NCI-H748 (cell line): Measurements from ENCODE around the gene FGD3.

Source experiments
- DNase-seq: peaks from one replicate; lab custom pipeline; 2025; ENCODE audit not compliant: unreplicated experiment; lab: John Stamatoyannopoulos, UW

Gene FGD3

DNA sequence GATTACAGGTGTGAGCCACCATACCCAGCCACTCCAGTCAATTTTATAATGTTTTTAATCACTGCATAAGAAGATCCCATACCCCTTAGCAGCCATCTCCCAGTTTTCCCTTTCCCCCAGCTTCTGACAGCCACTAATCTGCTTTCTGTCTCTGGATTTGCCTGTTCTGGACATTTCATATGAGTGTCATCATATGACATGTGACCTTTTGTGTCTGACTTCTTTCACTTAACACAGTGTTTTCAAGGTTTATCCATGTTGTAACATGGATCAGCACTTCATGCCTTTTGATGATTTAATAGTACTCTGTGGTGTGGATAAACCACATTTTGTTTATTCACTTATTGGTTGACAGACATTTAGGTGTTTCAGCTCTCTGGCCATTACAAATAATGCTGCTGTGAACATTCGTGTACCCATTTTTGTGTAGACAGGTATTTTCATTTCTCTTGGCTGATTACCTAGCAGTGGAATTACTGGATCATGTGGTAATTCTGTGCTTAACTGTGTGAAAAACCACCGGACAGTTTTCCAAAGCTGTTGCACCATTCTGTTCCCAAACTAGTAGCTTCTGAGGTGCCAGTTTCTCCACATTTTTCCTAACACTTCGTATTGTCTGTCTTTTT lies 119.8 kb downstream of the FGD3 start:
- DNase-seq: no peak

GRCh38 chr9:93068956-93069355 lies 121.6 kb downstream of the FGD3 start:
- no peak for DNase-seq

- peak; percentile 23 for DNase-seq
These were observed 124.1 kb downstream of the FGD3 start for GRCh38 chr9:93071464-93071863.

GRCh38 chr9:93072383-93072795 lies 125.1 kb downstream of the FGD3 start:
- DNase-seq: peak; percentile 17

- DNase-seq: no peak
These were observed 128.9 kb downstream of the FGD3 start for GRCh38 chr9:93076101-93076791.

- DNase-seq: no peak
These were observed 129.4 kb downstream of the FGD3 start for GRCh38 chr9:93076792-93077128.

GRCh38 chr9:93077367-93077766 lies 130.0 kb downstream of the FGD3 start:
- DNase-seq: no peak

GRCh38 chr9:93077811-93078210 lies 130.5 kb downstream of the FGD3 start:
- DNase-seq: no peak

DNA sequence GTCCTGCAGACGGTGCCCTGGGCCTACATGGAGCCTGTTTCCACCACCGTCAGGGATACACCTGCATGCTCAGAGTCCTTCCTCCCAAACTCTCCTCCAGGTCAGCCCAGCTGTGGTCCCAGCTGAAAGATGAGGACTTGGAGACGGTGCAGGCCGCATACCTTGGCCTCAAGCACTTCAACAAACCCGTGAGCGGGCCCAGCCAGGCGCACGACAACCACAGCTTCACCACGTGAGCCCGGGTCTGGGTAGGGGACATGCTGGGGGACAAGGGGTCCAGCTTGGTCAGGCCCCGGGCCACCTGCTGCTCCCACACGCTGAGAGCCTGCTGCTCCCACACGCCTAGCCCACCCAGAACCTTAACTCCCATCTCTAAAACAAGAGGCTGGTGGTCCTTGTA lies 132.0 kb downstream of the FGD3 start:
- no peak for DNase-seq

DNA sequence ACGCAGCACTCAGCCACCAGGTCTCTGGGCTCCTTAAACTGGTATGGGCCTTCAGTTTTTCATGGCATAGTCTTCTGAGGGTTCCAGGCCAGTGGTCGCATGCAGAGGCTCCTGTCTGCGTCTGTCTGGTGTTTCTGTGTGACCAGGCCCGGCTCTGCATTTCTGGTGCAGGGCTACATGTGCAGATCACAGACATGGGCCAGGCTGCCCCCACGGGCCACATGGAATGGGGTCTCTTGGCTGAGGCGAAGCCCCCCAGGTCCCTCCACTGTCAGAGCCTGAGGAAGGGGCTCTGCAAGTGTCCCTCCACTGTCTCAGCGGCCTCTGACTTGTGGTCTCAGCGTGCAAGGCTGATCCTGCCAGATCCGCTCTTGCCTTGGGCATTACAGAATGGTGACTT lies 133.1 kb downstream of the FGD3 start:
- no peak for DNase-seq

DNA sequence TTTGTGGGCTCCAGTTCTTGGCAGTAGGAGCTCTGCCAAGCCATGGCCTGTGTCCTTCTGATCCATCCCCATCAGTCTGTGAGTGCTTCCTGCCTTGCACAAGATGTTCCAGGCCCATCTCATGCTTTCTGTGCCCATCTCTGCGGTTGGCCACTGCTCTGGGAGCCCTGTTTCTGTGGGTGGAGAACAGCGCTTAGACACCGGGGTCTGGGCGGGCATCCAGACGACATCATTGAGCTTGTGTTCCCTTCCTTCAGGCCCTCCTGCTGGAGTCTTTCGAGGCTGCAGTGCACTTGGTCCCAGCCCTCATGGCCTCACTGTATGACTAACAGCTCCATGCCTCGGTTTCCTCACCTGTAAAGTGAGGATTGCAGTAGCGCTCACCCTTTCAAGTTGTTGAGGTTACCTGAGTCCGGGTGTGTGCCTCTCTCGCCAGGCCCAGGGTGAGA lies 133.8 kb downstream of the FGD3 start:
- no peak for DNase-seq

GRCh38 chr9:93081931-93082330 lies 134.6 kb downstream of the FGD3 start:
- DNase-seq: no peak

DNA sequence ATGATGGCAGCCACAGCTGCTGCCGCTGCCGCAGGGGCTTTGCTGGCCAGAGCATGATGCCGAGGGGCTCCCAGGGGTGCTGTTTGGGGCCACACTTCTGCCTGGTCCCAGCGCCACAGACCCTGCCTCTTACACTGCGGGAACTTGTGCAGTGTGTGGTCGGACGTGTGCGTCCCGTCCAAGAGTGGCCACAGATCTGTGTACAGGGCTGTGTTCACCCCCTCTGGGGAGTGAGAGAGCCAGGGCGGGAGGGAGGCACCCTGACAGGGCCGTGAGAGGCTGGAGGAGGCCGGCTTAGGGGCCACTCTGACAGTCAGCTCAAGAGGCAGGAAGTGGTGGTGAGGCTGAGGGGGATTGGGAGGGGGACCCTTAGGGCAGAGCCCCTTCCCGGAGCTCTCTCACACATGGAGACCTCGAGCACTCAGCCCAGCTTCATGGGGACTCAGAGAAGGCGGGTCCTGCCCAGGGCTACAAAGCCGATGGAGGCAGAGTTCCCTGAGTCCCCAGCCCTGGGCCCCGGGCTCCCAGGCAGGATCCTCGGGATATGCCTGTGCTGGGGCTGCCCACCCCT lies 135.6 kb downstream of the FGD3 start:
- DNase-seq: no peak

GRCh38 chr9:93083592-93084470 lies 136.5 kb downstream of the FGD3 start:
- DNase-seq: no peak

DNA sequence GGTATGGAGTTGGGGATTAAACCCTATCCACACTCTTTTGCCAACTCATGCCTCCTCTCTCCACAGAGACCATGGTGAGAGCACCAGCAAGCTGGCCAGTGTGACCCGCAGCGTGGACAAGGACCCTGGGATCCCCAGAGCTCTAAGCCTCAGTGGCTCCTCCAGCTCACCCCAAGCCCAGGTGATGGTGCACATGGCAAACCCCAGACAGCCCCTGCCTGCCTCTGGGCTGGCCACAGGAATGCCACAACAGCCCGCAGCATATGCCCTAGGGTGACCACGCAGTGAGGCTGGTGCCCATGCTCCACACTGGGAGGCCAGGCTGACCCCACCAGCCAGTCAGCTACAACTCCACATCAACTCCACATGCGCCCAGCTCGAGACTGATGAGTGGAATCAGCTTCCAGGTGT lies 137.2 kb downstream of the FGD3 start:
- DNase-seq: no peak

DNA sequence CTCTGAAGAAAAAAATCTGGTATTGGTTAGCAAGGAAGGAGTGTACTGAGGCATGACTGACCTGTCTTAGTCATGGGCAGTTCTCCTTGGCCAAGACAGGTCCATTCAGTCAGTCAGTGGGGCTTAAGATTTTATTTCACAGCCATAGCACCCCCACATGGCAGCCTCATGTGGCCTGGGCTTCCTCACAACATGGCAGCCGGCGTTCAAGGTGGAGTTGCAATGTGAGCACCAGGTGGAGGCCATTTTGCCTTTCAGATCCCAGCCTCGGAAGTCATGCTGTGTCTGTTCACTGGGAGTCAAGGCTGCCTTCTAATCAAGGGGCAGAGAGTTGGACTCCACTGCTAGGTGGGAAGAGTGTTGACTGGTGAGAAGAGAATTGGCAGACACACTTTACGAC lies 138.4 kb downstream of the FGD3 start:
- DNase-seq: no peak
